Urothelium cell line (cell line): Measurements from ENCODE around the gene POLR2E.

Experiments
- DNase-seq: peaks from one replicate; pipeline ENCODE4 v3.0.0; 2011; ENCODE audit warnings: low spot score, mixed read lengths
- FAIRE-seq: peaks from 2 replicates; lab custom pipeline; 2011; peaks lifted over from hg19 to GRCh38; lab: Jason Lieb, UNC

Gene POLR2E

DNA sequence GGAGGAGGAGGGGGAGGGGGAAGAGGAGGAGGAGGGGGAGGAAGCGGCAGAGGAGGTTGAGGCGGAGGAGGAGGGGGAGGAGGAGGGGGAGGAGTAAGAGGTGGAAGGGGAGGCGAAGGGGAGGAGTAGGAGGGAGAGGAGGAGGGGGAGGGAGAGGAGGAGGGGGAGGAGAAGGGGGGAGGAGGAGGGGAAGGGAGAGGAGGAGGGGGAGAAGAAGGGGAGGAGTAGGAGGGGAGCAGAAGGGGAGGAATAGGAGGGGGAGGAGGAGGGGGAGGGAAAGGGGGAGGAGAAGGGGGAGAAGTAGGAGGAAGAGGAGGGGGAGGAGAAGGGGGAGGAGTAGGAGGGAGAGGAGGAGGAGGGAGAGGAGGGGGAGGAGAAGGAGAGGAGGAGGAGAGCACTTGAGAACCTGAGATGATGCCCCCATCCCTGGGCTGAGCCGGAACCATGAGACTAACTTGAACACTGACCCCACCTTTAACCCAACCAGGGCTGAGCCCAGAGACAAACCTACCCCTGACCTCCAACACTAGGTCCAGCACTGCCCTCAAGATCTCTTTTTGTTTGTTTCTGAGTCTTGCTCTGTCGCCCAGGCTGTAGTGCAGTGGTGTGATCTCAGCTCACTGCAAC is 42.7 kb downstream of the POLR2E start:
- FAIRE-seq: no peak

DNA sequence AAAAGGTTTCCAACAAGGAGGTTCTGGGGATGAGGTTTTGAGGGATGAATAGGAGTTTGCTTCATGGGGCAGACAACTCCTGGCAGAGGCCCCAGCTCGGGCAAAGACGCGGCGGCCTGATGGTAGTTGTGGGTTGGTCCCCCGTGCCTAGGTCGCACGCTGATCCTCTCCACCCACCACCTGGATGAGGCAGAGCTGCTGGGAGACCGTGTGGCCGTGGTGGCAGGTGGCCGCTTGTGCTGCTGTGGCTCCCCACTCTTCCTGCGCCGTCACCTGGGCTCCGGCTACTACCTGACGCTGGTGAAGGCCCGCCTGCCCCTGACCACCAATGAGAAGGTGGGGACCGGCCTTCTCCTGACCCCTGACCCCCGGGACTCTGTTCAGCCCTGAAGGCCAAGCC is 43.4 kb downstream of the POLR2E start:
- FAIRE-seq: no peak
- DNase-seq: no peak

More for the DNA sequence above, 42.7 kb downstream of the POLR2E start:
- no peak for DNase-seq

DNA sequence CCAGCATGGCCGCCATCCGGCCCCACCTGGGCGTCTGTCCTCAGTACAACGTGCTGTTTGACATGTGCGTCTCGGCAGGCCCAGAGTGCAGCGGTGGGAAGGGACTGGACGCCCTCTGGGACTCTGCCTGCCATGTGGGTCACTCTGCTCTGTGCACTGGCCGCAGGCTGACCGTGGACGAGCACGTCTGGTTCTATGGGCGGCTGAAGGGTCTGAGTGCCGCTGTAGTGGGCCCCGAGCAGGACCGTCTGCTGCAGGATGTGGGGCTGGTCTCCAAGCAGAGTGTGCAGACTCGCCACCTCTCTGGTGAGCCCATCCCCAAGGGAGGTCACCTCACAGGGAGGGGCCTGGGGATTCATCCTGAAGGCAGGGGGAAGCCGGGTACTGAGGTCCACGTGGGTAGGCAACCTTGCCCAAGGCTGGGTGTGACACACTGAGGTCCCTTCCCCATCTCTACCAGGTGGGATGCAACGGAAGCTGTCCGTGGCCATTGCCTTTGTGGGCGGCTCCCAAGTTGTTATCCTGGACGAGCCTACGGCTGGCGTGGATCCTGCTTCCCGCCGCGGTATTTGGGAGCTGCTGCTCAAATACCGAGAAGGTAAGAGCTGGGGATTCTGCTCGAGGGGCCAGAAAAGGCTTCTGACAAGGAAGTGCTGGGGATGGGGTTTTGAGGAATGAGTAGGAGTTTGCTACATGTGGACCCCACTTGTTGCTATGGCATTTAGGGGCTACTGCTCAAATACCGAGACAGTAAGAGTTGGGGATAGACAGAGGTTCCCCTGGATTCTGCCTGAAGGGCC is 44.0 kb downstream of the POLR2E start:
- FAIRE-seq (no peak), DNase-seq (no peak)

DNA sequence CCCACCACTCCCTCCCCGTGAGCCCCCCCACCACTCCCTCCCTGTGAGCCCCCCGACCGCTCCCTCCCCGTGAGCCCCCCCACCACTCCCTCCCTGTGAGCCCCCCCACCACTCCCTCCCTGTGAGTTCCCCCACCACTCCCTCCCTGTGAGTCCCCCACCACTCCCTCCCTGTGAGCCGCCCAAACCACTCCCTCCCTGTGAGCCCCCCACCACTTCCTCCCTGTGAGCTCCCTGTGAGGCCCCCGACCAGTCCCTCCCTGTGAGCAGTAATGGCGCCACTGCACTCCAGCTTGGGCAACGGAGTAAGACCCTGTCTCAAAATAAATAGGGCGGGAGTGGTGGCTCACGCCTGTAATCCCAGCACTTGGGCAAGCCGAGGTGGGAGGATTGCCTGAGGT is 45.4 kb downstream of the POLR2E start:
- no peak for FAIRE-seq
- DNase-seq: no peak

DNA sequence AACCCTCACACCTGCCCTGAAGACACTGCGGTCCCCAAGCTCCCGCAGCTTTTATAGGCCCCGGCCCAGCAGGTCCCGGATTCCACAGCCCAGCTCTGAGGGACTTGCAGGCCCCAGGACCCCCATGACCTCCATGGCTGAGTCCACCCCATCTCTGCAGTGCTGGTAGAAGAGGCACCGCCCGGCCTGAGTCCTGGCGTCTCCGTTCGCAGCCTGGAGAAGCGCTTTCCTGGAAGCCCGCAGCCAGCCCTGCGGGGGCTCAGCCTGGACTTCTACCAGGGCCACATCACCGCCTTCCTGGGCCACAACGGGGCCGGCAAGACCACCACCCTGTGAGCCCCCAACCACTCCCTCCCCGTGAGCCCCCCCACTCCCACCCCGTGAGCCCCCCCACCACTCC is 46.1 kb downstream of the POLR2E start:
- FAIRE-seq (no peak), DNase-seq (no peak)

DNA sequence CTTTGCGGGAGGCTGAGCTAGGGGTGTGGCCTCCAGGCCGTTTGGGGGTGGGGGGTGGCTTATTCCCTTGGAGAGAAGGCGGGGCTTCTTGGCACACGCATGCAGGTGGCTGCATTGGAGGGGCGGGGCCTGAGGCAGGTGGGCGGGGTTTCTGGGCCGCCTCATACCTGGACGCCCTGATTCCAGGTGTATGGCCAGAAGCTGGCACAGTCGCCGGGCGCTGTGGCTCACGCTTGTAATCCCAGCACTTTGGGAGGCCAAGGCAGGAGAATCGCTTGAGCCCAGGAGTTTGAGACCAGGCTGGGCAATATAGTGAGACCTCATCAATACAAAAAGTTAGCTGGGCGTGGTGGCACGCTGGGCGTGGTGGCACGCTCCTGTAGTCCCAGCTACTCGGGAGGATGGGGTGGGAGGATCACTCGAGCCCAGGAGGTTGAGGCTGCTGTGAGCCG is 47.5 kb downstream of the POLR2E start:
- FAIRE-seq (no peak), DNase-seq (no peak)

DNA sequence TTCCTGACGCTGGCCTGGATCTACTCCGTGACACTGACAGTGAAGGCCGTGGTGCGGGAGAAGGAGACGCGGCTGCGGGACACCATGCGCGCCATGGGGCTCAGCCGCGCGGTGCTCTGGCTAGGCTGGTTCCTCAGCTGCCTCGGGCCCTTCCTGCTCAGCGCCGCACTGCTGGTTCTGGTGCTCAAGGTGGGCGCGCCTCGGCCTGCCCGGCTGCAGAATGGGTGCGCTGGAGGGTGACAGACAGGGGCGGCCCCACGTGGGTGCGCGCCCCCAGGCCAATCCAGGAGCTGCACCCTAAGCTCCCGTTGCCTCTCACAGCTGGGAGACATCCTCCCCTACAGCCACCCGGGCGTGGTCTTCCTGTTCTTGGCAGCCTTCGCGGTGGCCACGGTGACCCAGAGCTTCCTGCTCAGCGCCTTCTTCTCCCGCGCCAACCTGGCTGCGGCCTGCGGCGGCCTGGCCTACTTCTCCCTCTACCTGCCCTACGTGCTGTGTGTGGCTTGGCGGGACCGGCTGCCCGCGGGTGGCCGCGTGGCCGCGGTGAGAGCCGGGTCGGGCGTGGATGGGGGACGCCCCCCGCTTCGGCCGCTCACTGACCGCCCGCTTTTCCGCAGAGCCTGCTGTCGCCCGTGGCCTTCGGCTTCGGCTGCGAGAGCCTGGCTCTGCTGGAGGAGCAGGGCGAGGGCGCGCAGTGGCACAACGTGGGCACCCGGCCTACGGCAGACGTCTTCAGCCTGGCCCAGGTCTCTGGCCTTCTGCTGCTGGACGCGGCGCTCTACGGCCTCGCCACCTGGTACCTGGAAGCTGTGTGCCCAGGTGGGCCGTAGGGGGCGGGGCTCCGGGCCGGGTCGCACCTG is 48.1 kb downstream of the POLR2E start:
- DNase-seq (no peak), FAIRE-seq (no peak)

DNA sequence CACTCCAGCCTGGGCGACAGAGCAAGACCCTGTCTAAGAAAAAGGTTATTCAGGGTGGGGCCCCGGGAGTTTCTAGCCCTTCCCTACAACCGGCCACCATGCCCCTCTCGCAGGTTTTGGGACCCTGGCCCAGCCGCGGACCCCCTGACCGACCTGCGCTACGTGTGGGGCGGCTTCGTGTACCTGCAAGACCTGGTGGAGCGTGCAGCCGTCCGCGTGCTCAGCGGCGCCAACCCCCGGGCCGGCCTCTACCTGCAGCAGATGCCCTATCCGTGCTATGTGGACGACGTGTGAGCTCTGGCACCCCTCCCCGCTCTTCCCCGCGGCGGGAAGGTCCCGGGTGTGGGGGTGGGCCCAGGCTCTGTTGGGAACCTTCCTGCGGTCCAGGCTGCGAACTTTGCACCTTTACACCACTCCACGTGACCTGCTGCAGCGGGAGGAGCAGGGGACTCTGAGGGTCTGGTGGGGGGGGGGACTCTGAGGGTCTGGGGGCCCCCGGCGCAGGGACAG is 49.0 kb downstream of the POLR2E start:
- no peak for FAIRE-seq

DNA sequence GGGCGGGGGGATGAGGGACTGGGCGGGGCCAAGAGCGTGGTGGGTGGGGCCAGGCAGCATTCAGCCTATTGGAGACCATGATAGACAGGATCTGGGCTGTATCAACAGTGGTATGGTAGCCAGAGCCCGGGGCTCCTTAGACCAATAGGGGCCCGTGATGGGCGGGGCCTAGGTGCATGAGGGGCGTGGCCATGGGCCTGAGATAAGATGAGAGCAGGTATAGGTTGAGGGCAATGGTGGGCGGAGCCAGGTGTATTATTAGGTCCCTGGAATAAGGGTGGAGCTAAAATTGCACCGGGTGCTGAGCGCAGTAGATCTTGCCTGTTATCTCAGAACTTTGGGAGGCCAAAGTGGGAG is 50.0 kb downstream of the POLR2E start:
- FAIRE-seq (no peak), DNase-seq (no peak)

More for the DNA sequence above, 49.0 kb downstream of the POLR2E start:
- no peak for DNase-seq

DNA sequence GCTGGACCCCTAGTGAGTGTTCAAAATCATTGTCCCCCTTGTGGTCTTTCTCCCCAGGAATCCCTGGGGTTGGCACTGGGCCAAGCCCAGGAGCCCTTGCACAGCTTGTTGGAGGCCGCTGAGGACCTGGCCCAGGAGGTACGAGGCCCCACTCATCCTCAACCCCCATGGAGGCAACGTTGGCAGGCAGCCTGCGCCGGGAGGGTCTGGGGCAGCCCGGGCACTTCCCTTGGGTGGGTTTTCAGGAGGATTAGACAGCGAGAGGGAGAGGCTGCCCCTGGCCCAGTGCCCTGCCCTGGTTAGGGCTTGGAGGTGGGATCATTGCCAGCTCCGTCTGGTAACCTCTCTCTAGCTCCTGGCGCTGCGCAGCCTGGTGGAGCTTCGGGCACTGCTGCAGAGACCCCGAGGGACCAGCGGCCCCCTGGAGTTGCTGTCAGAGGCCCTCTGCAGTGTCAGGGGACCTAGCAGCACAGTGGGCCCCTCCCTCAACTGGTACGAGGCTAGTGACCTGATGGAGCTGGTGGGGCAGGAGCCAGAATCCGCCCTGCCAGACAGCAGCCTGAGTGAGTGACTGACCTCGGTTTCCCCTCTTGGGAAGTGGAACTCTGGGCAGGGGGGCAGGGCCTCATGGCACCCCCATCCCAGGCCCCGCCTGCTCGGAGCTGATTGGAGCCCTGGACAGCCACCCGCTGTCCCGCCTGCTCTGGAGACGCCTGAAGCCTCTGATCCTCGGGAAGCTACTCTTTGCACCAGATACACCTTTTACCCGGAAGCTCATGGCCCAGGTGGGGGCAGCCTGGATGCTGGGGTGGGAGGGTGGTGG is 52.3 kb downstream of the POLR2E start:
- no peak for FAIRE-seq

DNA sequence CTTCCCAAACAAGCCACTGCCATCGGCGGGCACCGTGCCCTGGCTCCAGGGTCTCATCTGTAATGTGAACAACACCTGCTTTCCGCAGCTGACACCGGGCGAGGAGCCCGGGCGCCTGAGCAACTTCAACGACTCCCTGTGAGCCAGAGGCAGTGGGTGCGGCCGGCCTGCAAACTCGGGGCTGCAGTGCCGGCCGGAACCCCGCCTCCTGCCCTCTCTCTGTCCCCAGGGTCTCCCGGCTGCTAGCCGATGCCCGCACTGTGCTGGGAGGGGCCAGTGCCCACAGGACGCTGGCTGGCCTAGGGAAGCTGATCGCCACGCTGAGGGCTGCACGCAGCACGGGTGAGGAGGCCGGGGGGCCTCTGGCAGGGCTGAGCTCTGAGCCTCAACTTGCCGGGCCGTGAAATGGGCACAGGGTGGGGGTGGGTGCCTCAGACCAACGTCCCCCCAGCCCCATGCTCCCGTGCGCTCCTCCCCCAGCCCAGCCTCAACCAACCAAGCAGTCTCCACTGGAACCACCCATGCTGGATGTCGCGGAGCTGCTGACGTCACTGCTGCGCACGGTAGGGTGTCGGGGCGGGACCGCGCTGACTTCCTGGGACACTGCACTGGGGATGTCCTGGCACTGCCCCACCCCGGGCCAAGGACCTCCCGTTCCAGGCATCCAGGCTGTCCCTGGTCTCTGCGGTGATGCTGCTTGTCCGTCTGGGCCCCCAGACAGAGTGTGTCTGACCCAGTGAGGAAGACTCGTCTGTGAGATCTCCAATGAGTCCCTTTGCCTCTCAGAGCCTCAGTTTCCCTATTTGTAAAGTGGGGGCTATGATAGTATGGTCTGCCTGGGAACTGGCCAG is 53.1 kb downstream of the POLR2E start:
- no peak for DNase-seq
- FAIRE-seq: no peak

More for the DNA sequence above, 52.3 kb downstream of the POLR2E start:
- no peak for DNase-seq

DNA sequence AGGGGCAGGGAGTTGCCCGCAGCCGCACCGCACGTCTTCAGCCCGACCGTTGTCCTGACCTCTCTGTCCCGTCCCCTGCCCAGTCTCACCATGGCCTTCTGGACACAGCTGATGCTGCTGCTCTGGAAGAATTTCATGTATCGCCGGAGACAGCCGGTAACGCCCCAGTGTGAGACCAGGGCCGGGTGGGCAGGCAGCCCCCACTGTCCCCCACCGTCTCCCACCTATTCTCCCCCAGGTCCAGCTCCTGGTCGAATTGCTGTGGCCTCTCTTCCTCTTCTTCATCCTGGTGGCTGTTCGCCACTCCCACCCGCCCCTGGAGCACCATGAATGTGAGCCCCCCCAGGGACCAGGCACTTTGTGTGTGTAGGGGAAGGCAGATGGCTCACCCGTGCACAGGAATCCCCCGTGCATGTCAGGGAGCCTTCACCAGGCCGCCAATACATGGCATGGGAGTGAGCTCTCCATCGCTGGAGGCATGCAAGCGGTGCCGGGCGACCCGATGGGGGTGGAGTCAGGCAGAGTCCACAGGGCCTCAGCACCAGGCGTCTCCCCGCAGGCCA is 53.8 kb downstream of the POLR2E start:
- DNase-seq: no peak

DNA sequence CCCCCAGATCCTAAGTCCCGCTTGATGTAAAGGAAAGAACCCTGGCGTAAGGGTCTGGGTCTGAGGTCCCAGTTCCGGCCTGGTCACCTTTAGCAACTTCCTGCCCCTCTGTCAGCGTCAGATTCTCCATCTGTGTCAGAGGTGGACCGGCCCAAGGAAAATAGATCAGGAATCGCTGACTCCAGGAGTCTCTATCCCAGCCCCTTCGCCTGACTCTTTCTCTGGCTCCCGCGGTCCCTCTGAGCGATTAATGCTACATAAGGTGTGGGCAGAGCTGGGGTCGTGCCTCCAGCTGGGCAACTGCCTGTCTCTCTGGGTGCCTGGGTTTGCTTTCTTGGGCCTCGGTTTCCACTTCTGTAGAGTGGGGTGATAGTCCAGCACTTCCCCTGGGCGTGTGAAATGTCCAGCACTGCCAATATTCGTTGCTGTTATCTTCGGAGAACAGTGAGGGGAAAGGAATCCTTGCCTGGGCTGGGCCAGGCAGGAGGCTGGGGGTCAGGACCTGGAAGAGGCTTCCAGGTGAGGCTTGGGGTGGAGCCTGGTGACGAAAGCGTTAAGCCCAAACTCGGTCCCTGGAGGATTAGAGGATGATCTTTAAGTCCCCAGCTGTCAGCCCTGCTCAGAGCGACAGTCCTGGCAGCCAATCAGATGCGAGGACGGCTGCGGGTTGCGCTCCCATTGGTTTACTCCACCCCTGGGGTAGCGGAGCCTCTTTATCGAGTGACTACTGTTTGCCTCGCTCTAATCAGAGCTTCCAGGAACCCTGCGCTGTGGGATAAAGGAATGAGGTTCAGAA is 54.5 kb downstream of the POLR2E start:
- FAIRE-seq: no peak
- peak; percentile 94 for DNase-seq

More for the DNA sequence above, 53.8 kb downstream of the POLR2E start:
- no peak for FAIRE-seq

DNA sequence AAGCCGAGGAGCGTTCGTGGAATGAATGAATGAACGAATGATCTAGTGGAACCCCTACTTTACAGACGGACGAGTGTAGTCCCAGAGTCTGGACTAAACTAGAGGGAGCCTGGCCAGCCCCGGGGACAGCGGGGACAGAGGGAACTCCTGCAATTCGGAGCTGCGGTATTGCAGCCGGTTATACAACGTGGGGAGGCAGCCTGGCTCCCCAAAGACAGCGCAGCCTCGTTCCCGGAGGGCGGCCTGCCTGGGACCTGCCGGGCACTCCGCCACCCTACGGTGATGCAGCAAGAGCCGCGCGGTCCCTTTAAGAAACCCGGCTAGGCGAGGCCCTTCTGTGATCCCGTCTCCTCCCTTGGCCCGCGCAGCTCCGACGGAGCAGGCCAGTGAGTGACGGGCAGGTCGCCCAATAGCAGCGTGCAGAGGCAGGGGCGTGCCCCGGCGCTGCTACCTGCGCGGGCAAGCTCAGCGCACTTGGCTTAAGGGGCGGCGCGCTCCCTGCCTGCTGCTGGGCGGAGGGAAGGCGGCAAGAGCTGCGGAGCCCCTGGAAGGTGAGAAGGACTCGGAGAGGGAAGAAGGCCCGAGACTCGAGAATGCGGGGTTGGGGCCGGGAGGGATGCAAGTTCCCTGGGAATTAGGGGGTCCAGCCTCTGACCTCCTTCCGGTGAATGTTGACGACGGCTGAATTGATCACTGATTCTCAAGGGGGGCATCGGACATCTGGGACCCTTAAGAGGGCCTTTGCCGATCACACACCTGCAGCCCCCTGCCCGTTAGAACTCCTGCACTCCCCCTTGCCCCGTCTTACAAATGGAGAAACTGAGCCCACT is 55.3 kb downstream of the POLR2E start, which contains the start of gene ABCA7:
TSS of gene ABCA7 (plus strand) at position 462 of the 830 bp plus-strand sequence. CDS start 1,255 bp downstream, outside the sequence.
- DNase-seq (peak; percentile 94), FAIRE-seq (peak; percentile 35)

DNA sequence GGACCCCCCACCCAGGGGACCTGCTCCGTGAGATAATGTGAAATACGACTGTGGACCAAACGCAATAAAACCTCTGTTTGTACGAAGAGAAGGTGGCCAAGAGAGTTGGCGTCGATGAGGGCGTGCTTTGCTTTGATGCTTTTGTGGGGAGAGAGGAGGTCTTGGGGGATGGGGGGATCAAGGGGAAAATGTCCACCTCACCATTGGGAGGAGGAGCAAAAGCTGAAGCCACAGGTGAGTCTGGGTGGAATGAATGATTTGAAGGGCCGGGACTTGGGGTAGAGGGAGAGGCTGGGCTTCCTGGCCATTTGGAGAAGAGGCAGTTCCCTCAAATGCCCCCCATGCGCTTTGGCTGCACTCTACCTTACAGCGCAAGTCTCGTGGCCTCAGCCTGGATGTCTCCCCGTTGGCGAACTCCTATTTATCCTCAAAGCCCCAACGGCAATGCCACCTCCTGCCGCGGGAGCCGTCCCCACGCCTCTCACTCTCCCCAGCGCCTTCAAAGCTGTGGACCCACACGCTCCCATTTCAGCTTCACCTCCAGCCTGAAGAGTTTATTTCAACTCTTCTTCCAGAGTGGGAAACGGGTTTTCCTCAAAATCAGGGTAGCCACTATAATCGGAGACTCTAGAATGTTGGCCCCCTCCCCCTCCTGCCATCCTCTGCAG is 56.1 kb downstream of the POLR2E start:
- no peak for DNase-seq
- no peak for FAIRE-seq

DNA sequence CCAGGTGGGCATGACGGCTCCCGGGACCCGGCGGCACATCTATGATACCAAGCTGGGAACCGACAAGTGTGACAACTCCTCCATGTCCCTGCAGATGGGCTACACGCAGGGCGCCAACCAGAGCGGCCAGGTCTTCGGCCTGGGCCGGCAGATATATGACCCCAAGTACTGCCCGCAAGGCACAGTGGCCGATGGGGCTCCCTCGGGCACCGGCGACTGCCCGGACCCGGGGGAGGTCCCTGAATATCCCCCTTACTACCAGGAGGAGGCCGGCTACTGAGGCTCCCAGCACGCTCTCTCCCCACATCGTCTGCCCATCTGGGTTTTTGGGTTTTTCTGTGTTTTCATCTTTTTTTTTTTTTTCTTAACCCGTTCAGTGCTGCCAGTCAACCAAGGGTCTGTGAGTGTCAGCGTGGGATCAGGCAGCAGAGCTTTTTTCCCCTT is 57.5 kb downstream of the POLR2E start:
- DNase-seq (no peak), FAIRE-seq (no peak)
